ENCODE measurements around the gene STX7. TPM values are rescaled to one million over a fixed set of nuclear protein-coding genes. Genes with fewer than 3 reads are reported as not detected.

STX7 gene
- total RNA-seq, 1 experiment from 2014 or later = 27.8 TPM

DNA sequence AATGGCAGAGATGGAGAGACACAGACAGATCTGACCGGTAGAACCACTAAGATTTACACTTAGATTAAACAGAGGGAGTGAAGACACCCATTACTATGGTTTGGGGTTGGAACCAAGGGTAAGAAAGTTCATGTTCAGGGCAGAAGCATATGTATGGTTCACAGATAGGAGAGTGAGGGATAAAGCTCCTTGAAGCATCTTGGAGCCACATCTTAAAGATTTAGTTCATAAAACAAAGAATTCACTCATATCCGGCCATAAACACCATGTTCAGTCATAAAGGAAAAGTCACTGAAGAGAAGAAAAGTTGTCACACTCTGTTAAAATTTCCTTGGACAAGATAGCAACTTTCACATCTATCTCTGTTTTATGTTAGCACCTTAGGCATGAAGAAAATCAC lies 18.0 kb downstream of the STX7 start:
- no peaks in the 10 kb centered on the region for H4K20me1 ChIP-seq (ENCODE audit: insufficient read depth)
- no peak overlapping the region for H3K4me2 ChIP-seq (ENCODE audit: low read length)
- H3K79me2 ChIP-seq (ENCODE audit: insufficient read depth, low read length) = peaks cover 14% of the 10 kb centered on the region
- TF ChIP-seq EGR1 (IDR thresholded peaks at IDR 0.05; ENCODE audit: low read depth) (no peak), YY1 (IDR thresholded peaks at IDR 0.05; ENCODE audit: extremely low read depth, insufficient replicate concordance, low read depth, low read length) (no peak), MAX (IDR thresholded peaks at IDR 0.05) (no peak), TCF7L2 (IDR thresholded peaks at IDR 0.05; ENCODE audit: borderline replicate concordance, extremely low read depth, insufficient read depth, insufficient read length) (no peak), ELF1 (IDR thresholded peaks at IDR 0.05; ENCODE audit: borderline replicate concordance, low read depth) (no peak), REST (IDR thresholded peaks at IDR 0.05; ENCODE audit: low read depth) (no peak), SIN3A (IDR thresholded peaks at IDR 0.05; ENCODE audit: low read depth) (no peak), ZNF274 (IDR thresholded peaks at IDR 0.05; ENCODE audit: low read depth, low read length) (no peak), ZFX (IDR thresholded peaks at IDR 0.05) (no peak), RAD21 (IDR thresholded peaks at IDR 0.05; ENCODE audit: low read depth) (no peak), POLR2AphosphoS5 (IDR thresholded peaks at IDR 0.05; ENCODE audit: low read depth, low read length) (no peak), SP1 (IDR thresholded peaks at IDR 0.05; ENCODE audit: low read depth) (no peak), POLR2A (IDR thresholded peaks at IDR 0.05; ENCODE audit: borderline replicate concordance, extremely low read depth, insufficient read depth, insufficient read length) (no peak), EZH2phosphoT487 (IDR thresholded peaks at IDR 0.05; ENCODE audit: borderline replicate concordance) (no peak), FOSL1 (IDR thresholded peaks at IDR 0.05; ENCODE audit: low read depth) (no peak)
- TF ChIP-seq, protein P1, sequence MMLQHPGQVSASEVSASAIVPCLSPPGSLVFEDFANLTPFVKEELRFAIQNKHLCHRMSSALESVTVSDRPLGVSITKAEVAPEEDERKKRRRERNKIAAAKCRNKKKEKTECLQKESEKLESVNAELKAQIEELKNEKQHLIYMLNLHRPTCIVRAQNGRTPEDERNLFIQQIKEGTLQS (IDR thresholded peaks at IDR 0.05) = no peak
- TF ChIP-seq, protein P2, sequence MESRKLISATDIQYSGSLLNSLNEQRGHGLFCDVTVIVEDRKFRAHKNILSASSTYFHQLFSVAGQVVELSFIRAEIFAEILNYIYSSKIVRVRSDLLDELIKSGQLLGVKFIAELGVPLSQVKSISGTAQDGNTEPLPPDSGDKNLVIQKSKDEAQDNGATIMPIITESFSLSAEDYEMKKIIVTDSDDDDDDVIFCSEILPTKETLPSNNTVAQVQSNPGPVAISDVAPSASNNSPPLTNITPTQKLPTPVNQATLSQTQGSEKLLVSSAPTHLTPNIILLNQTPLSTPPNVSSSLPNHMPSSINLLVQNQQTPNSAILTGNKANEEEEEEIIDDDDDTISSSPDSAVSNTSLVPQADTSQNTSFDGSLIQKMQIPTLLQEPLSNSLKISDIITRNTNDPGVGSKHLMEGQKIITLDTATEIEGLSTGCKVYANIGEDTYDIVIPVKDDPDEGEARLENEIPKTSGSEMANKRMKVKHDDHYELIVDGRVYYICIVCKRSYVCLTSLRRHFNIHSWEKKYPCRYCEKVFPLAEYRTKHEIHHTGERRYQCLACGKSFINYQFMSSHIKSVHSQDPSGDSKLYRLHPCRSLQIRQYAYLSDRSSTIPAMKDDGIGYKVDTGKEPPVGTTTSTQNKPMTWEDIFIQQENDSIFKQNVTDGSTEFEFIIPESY (IDR thresholded peaks at IDR 0.05; ENCODE audit: extremely low read depth, insufficient replicate concordance, low read length) = no peak
- TF ChIP-seq, protein P3, sequence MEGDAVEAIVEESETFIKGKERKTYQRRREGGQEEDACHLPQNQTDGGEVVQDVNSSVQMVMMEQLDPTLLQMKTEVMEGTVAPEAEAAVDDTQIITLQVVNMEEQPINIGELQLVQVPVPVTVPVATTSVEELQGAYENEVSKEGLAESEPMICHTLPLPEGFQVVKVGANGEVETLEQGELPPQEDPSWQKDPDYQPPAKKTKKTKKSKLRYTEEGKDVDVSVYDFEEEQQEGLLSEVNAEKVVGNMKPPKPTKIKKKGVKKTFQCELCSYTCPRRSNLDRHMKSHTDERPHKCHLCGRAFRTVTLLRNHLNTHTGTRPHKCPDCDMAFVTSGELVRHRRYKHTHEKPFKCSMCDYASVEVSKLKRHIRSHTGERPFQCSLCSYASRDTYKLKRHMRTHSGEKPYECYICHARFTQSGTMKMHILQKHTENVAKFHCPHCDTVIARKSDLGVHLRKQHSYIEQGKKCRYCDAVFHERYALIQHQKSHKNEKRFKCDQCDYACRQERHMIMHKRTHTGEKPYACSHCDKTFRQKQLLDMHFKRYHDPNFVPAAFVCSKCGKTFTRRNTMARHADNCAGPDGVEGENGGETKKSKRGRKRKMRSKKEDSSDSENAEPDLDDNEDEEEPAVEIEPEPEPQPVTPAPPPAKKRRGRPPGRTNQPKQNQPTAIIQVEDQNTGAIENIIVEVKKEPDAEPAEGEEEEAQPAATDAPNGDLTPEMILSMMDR (IDR thresholded peaks at IDR 0.05 in 2 of 3, conservative IDR thresholded peaks at IDR 0.05 in 1 of 3; ENCODE audit: borderline replicate concordance in 1 of 3, insufficient read depth in 1 of 3, low read depth in 2 of 3, low read length in 2 of 3) = no peak
- no peaks in the 10 kb centered on the region for H3K4me1 ChIP-seq (ENCODE audit: control insufficient read depth in 1 of 2, insufficient read depth in 2 of 2, low read length in 2 of 2)
- no peak overlapping the region for H3K27ac ChIP-seq (ENCODE audit: low read depth, low read length)
- H2AFZ ChIP-seq (ENCODE audit: low read depth, low read length, poor library complexity, severe bottlenecking) = no peak overlapping the region
- RAD21 ChIA-PET (ENCODE audit: low non-redundant PET in 1 of 2, low total read pairs in 2 of 2, uncharacterized antibody in 2 of 2, unreplicated experiment in 2 of 2) = no interaction called here
- DNase-seq (ENCODE audit: low read depth, low spot score) = no peak
- no peaks in the 10 kb centered on the region for H3K27me3 ChIP-seq (ENCODE audit: insufficient read depth, low read length)
- no peaks in the 10 kb centered on the region for H3K36me3 ChIP-seq (ENCODE audit: control insufficient read depth in 1 of 2, insufficient read depth in 2 of 2, low read length in 2 of 2)
- CTCF ChIA-PET = interaction anchor here (1.0 to 2.4 kb wide), 2 partner anchors 11 to 215 kb away, joined by 3 to 8 read pairs; no protein-coding TSS in a partner anchor
- intact Hi-C loops (cut with micrococcal nuclease) = no loop called here
- ATAC-seq = no peak
- H3K9me3 ChIP-seq (ENCODE audit: control insufficient read depth in 1 of 2, insufficient read depth in 1 of 2, low read depth in 1 of 2, low read length in 2 of 2) = no peaks in the 10 kb centered on the region
- no peak overlapping the region for H3K9ac ChIP-seq (ENCODE audit: low read length)
- POLR2A ChIA-PET = no interaction called here
- no peak overlapping the region for H3K4me3 ChIP-seq (replicated peaks in 1 of 2; ENCODE audit: low read depth in 1 of 2, low read length in 2 of 2)
- no TSS peak for BruUV-seq (replicated peaks)
- H3K9me2 ChIP-seq (ENCODE audit: insufficient read depth) = no peaks in the 10 kb centered on the region
